HCT116 (cell line): ENCODE measurements around the gene SYTL2. TPM values are rescaled to one million over a fixed set of nuclear protein-coding genes. Genes with fewer than 3 reads are reported as not detected.

Experiments
- ATAC-seq: fragments of 200-7000 bp; cut with Tn5 transposase; 2 replicates; pipeline ENCODE4 v1.9.1; 2020; ENCODE audit warnings: mild to moderate bottlenecking, moderate library complexity
- BruUV-seq: library from RNA; stranded (reverse); fragments of 400-500 nt; replicated peaks from 2 replicates; lab custom pipeline; 2021; lab: Mats Ljungman, UMichigan
- CTCF ChIA-PET: fragments of 300-600 bp; sonication (Branson Sonifier 250); formaldehyde crosslinking; loops from one replicate; lab custom pipeline; 2021; ENCODE audit warnings: antibody characterized with exemption; lab: Charles Lee
- POLR2A ChIA-PET: fragments of 300-600, 350-600 bp; sonication (Branson Sonifier 250); formaldehyde crosslinking; loops from one replicate; lab custom pipeline; 2021; ENCODE audit warnings: antibody characterized with exemption; lab: Charles Lee
- RAD21 ChIA-PET, 2 experiments: fragments of 300-600 bp; sonication (Branson Sonifier 250); formaldehyde crosslinking; loops; one replicate each; lab custom pipeline; 2023; ENCODE audit warnings: low total read pairs in 2 of 2; ENCODE audit not compliant: uncharacterized antibody in 2 of 2, unreplicated experiment in 2 of 2, low non-redundant PET in 1 of 2; lab: Charles Lee
- DNase-seq: peaks from one replicate; pipeline ENCODE4 v3.0.0-alpha.2; 2010; ENCODE audit warnings: low read depth, low spot score
- H2AFZ ChIP-seq: fragments of 200-600 bp; shearing (Covaris generic), sonication (generic); 2 replicates; pipeline ENCODE4 v1.6.1; 2017; ENCODE audit warnings: low read depth, mixed run types, mixed read lengths, antibody characterized with exemption, low read length; ENCODE audit not compliant: poor library complexity, severe bottlenecking
- H3K27ac ChIP-seq: 2 replicates; pipeline ENCODE4 v1.5.1; 2012; ENCODE audit warnings: low read depth, low read length
- H3K27me3 ChIP-seq: fragments of 200-600 bp; sonication (generic); 2 replicates; pipeline ENCODE4 v1.6.1; 2016; ENCODE audit warnings: mixed run types, low read length, mixed read lengths; ENCODE audit not compliant: insufficient read depth
- H3K36me3 ChIP-seq, 2 experiments: fragments of 200-500 bp in 1 of 2; fragments of 200-600 bp in 1 of 2; sonication (Bioruptor generic) in 1 of 2; sonication (generic) in 1 of 2; 2 replicates each; pipeline versions ENCODE4 v1.5.1 to v1.6.1; 2014 to 2016; ENCODE audit warnings: low read length in 2 of 2, inconsistent platforms in 1 of 2, mixed read lengths in 1 of 2, mixed run types in 1 of 2; ENCODE audit not compliant: insufficient read depth in 2 of 2, control insufficient read depth in 1 of 2
- H3K4me1 ChIP-seq, 2 experiments: fragments of 200-600 bp in 1 of 2; sonication (generic) in 1 of 2; 2 replicates each; pipeline versions ENCODE4 v1.5.1 to v1.6.1; 2012 to 2017; ENCODE audit warnings: low read length in 2 of 2, inconsistent platforms in 1 of 2, mild to moderate bottlenecking in 1 of 2, mixed read lengths in 1 of 2, mixed run types in 1 of 2, moderate library complexity in 1 of 2; ENCODE audit not compliant: insufficient read depth in 2 of 2, control insufficient read depth in 1 of 2
- H3K4me2 ChIP-seq: fragments of 200-600 bp; sonication (generic); 2 replicates; pipeline ENCODE4 v1.6.1; 2017; ENCODE audit warnings: mixed run types, low read length, mixed read lengths
- H3K4me3 ChIP-seq, 2 experiments: fragments of 200-600 bp in 1 of 2; sonication (generic) in 1 of 2; replicated peaks in 1 of 2; 2 replicates each; pipeline ENCODE4 v1.5.1; 2011 to 2016; ENCODE audit warnings: low read length in 2 of 2, control low read depth in 1 of 2, low read depth in 1 of 2, mild to moderate bottlenecking in 1 of 2, mixed read lengths in 1 of 2, mixed run types in 1 of 2
- H3K79me2 ChIP-seq: fragments of 200-600 bp; sonication (generic); 2 replicates; pipeline ENCODE4 v1.6.1; 2017; ENCODE audit warnings: mild to moderate bottlenecking, mixed run types, low read length, moderate library complexity, mixed read lengths; ENCODE audit not compliant: insufficient read depth
- H3K9ac ChIP-seq: fragments of 200-600 bp; sonication (generic); 2 replicates; pipeline ENCODE4 v1.6.1; 2016; ENCODE audit warnings: low read length, mixed read lengths
- H3K9me2 ChIP-seq: fragments of 200-600 bp; sonication (generic), shearing (Covaris generic); 2 replicates; pipeline ENCODE4 v1.6.1; 2017; ENCODE audit warnings: mixed run types, mild to moderate bottlenecking, moderate library complexity; ENCODE audit not compliant: insufficient read depth
- H3K9me3 ChIP-seq, 2 experiments: fragments of 200-500 bp in 1 of 2; fragments of 200-600 bp in 1 of 2; sonication (Bioruptor generic) in 1 of 2; sonication (generic) in 1 of 2; 2 replicates each; pipeline ENCODE4 v1.6.1; 2014 to 2017; ENCODE audit warnings: low read length in 2 of 2, mixed read lengths in 2 of 2, inconsistent platforms in 1 of 2, low read depth in 1 of 2, mild to moderate bottlenecking in 1 of 2, mixed run types in 1 of 2, moderate library complexity in 1 of 2; ENCODE audit not compliant: control insufficient read depth in 1 of 2, insufficient read depth in 1 of 2
- H4K20me1 ChIP-seq: fragments of 200-600 bp; sonication (generic), shearing (Covaris generic); 2 replicates; pipeline ENCODE4 v1.6.1; 2017; ENCODE audit warnings: mixed run types, mild to moderate bottlenecking, moderate library complexity; ENCODE audit not compliant: insufficient read depth
- CBX3 ChIP-seq: IDR thresholded peaks from 2 replicates; pipeline ENCODE4 v1.6.1; 2012; ENCODE audit warnings: low read depth
- CEBPB ChIP-seq: IDR thresholded peaks from 2 replicates; pipeline ENCODE4 v1.6.1; 2012; ENCODE audit warnings: low read depth
- ELF1 ChIP-seq: IDR thresholded peaks from 2 replicates; pipeline ENCODE4 v1.6.1; 2012; ENCODE audit warnings: low read depth, borderline replicate concordance
- EZH2phosphoT487 ChIP-seq: fragments of 200-600 bp; IDR thresholded peaks from 2 replicates; pipeline ENCODE4 v1.6.1; 2018; ENCODE audit warnings: antibody characterized with exemption, borderline replicate concordance
- JUND ChIP-seq: IDR thresholded peaks from 2 replicates; pipeline ENCODE4 v1.6.1; 2012
- SRF ChIP-seq: IDR thresholded peaks from 2 replicates; pipeline ENCODE4 v1.6.1; 2012; ENCODE audit warnings: low read depth
- ZFX ChIP-seq: fragments of 450-650 bp; IDR thresholded peaks from 2 replicates; pipeline ENCODE4 v1.6.1; 2017
- intact Hi-C: fragments of 100-400 bp; cut with micrococcal nuclease; formaldehyde crosslinking; loops from 2 replicates; pipeline ENCODE4 v1.10.0; 2022
- total RNA-seq: library from RNA; stranded (reverse); gene quantifications from one replicate; pipeline ENCODE4 v1.2.1, GENCODE V29; 2021; ENCODE audit not compliant: unreplicated experiment
- TF ChIP-seq, protein P1 (sequence below), 3 experiments: fragments of 200-600 bp in 1 of 3; sonication (generic) in 1 of 3; IDR thresholded peaks in 2 of 3; conservative IDR thresholded peaks in 1 of 3; 2 replicates each; pipeline ENCODE4 v1.5.1; 2012 to 2017; ENCODE audit warnings: low read depth in 2 of 3, low read length in 2 of 3, antibody characterized with exemption in 1 of 3, borderline replicate concordance in 1 of 3, control low read depth in 1 of 3, mild to moderate bottlenecking in 1 of 3, mixed read lengths in 1 of 3, mixed run types in 1 of 3, moderate library complexity in 1 of 3; ENCODE audit not compliant: insufficient read depth in 1 of 3

SYTL2 gene
- total RNA-seq, 1 experiment from 2014 or later: 12.6 TPM

DNA sequence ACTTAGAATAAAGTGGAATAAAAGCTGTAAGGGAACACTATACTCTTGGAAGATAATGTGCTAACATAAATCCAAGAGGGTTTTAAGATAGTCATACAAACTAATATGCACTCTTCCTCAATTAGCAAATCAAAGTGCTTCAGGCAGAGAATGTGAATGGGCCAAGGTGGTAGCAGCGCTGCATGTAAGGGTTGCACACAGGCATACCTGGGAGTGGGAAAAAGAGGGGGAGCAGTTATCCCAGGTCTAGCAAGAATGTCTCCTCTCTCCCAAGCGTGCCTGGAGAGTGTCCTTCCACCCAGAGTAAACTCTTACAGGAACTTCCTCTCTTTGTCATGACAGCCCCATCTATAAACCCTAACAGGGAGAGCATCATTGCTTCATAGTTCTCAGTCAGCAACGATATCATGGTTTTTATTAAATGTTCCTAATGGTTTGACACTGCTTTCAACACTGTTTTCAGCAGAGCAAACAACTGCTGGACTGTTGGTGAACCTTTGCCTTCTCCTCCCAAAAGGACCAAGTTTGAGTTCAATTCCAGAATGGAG lies 61.6 kb downstream of the SYTL2 start:
- intact Hi-C loops: no loop called here
- no TSS peak for BruUV-seq
- POLR2A ChIA-PET: no interaction called here

GRCh38 chr11:85748455-85748891 lies 62.5 kb downstream of the SYTL2 start:
- Histone ChIP-seq H3K9ac (no peak overlapping the region), H3K79me2 (no peaks in the 10 kb centered on the region), H3K4me1 (peaks cover 0 to under 1% of the 10 kb centered on the region in 2 experiments; a peak in 1 of 4 replicates), H3K9me3 (no peaks in the 10 kb centered on the region), H3K27me3 (no peaks in the 10 kb centered on the region), H3K9me2 (no peaks in the 10 kb centered on the region), H4K20me1 (no peaks in the 10 kb centered on the region), H3K27ac (no peak overlapping the region), H3K36me3 (no peaks in the 10 kb centered on the region), H3K4me2 (no peak overlapping the region), H2AFZ (no peak overlapping the region), H3K4me3 (no peak overlapping the region)
- no peak for TF ChIP-seq EZH2phosphoT487
- no peak for TF ChIP-seq SRF
- TF ChIP-seq, protein P1, sequence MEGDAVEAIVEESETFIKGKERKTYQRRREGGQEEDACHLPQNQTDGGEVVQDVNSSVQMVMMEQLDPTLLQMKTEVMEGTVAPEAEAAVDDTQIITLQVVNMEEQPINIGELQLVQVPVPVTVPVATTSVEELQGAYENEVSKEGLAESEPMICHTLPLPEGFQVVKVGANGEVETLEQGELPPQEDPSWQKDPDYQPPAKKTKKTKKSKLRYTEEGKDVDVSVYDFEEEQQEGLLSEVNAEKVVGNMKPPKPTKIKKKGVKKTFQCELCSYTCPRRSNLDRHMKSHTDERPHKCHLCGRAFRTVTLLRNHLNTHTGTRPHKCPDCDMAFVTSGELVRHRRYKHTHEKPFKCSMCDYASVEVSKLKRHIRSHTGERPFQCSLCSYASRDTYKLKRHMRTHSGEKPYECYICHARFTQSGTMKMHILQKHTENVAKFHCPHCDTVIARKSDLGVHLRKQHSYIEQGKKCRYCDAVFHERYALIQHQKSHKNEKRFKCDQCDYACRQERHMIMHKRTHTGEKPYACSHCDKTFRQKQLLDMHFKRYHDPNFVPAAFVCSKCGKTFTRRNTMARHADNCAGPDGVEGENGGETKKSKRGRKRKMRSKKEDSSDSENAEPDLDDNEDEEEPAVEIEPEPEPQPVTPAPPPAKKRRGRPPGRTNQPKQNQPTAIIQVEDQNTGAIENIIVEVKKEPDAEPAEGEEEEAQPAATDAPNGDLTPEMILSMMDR (IDR thresholded peaks at IDR 0.05 in 2 of 3, conservative IDR thresholded peaks at IDR 0.05 in 1 of 3; ENCODE audit: borderline replicate concordance in 1 of 3, insufficient read depth in 1 of 3, low read depth in 2 of 3, low read length in 2 of 3): no peak
- no peak for TF ChIP-seq CBX3
- TF ChIP-seq CEBPB: no peak
- ATAC-seq (no peak), DNase-seq (no peak)
- intact Hi-C loops: no loop called here
- BruUV-seq: no TSS peak
- ChIA-PET CTCF (no interaction called here), POLR2A (no interaction called here), RAD21 (no interaction called here)

More for the DNA sequence above, 61.6 kb downstream of the SYTL2 start:
- no peaks in the 10 kb centered on the region for H3K27me3 ChIP-seq
- DNase-seq (no peak), ATAC-seq (no peak)
- H3K36me3 ChIP-seq: no peaks in the 10 kb centered on the region
- H2AFZ ChIP-seq: no peak overlapping the region
- H3K4me3 ChIP-seq: no peak overlapping the region
- H4K20me1 ChIP-seq: no peaks in the 10 kb centered on the region
- CTCF ChIA-PET: no interaction called here
- H3K9me2 ChIP-seq: no peaks in the 10 kb centered on the region
- no peak overlapping the region for H3K9ac ChIP-seq
- H3K9me3 ChIP-seq: no peaks in the 10 kb centered on the region
- RAD21 ChIA-PET: no interaction called here
- no peak for TF ChIP-seq ZFX
- no peak for TF ChIP-seq EZH2phosphoT487
- TF ChIP-seq JUND: no peak
- TF ChIP-seq ELF1: no peak
- TF ChIP-seq CEBPB: no peak
- TF ChIP-seq, all 23 proteins: peak for 0
- Histone ChIP-seq H3K4me2 (no peak overlapping the region), H3K4me1 (no peaks in the 10 kb centered on the region), H3K27ac (no peak overlapping the region), H3K79me2 (no peaks in the 10 kb centered on the region)
